Esophagus squamous epithelium (tissue), 4 donors: Measurements from ENCODE around the gene BCL7B.

ENCODE experiments used
- CTCF ChIP-seq, 6 experiments: fragments of 450-650 bp in 4 of 6; fragments of 200-600 bp in 2 of 6; sonication (generic) in 2 of 6; IDR thresholded peaks; one replicate each; pipeline ENCODE4 v1.5.1; 2016 to 2019; ENCODE audit warnings: antibody characterized with exemption in 6 of 6, mild to moderate bottlenecking in 4 of 6, moderate library complexity in 4 of 6
- POLR2A ChIP-seq, 4 donors: fragments of 450-650 bp; IDR thresholded peaks; one replicate each; pipeline ENCODE4 v1.6.1; 2017; ENCODE audit warnings: antibody characterized with exemption in 4 of 4, mild to moderate bottlenecking in 4 of 4, moderate library complexity in 3 of 4

- TF ChIP-seq CTCF (IDR thresholded peaks at IDR 0.05): no peak
- no peak for TF ChIP-seq POLR2A (IDR thresholded peaks at IDR 0.05)
Observed at GRCh38 chr7:73595358-73595757, 37.9 kb upstream of the BCL7B start.
